H1 (cell line): ENCODE measurements around the gene KCND1.

Experiments used
- CEBPB ChIP-seq: IDR thresholded peaks from 2 replicates; pipeline ENCODE4 v1.6.1; 2012; ENCODE audit warnings: low read depth, low read length
- CTCF ChIP-seq, 3 experiments: IDR thresholded peaks; 1 replicate in 2 of 3; 2 replicates in 1 of 3; pipeline versions ENCODE4 v1.5.1 to v1.6.1; 2011; ENCODE audit warnings: low read length in 3 of 3, mild to moderate bottlenecking in 3 of 3, inconsistent platforms in 2 of 3, low read depth in 1 of 3, moderate library complexity in 1 of 3; ENCODE audit not compliant: insufficient read depth in 1 of 3; ENCODE audit errors: control extremely low read depth in 1 of 3
- EZH2 ChIP-seq: fragments of 200-600 bp; sonication (generic); IDR thresholded peaks from 2 replicates; pipeline ENCODE4 v1.7.1; 2012; ENCODE audit warnings: low read depth, mild to moderate bottlenecking, moderate library complexity, low read length, inconsistent platforms; ENCODE audit not compliant: severe bottlenecking
- HDAC6 ChIP-seq: IDR thresholded peaks from one replicate; pipeline ENCODE4 v1.7.1; 2012; ENCODE audit warnings: low read depth, mild to moderate bottlenecking, inconsistent platforms, low read length, moderate library complexity
- KDM4A ChIP-seq: IDR thresholded peaks from one replicate; pipeline ENCODE4 v1.7.1; 2012; ENCODE audit warnings: low read depth, mild to moderate bottlenecking, moderate library complexity, low read length, inconsistent platforms; ENCODE audit not compliant: severe bottlenecking
- POLR2AphosphoS5 ChIP-seq: IDR thresholded peaks from 2 replicates; pipeline ENCODE4 v1.6.1; 2011; ENCODE audit warnings: low read depth, low read length
- SP1 ChIP-seq: IDR thresholded peaks from 2 replicates; pipeline ENCODE4 v1.6.1; 2011; ENCODE audit warnings: low read depth, low read length
- SRF ChIP-seq: IDR thresholded peaks from 2 replicates; pipeline ENCODE4 v1.6.1; 2011; ENCODE audit warnings: mild to moderate bottlenecking, low read depth, low read length, moderate library complexity
- TAF1 ChIP-seq: IDR thresholded peaks from 2 replicates; pipeline ENCODE4 v1.6.1; 2011; ENCODE audit warnings: mild to moderate bottlenecking, low read depth, low read length

GRCh38 chrX:48961585-48962091 lies 10.0 kb downstream of the KCND1 start:
- no peak for TF ChIP-seq EZH2
- TF ChIP-seq HDAC6 = no peak
- TF ChIP-seq SP1 = no peak
- TF ChIP-seq CTCF (IDR thresholded peaks at IDR 0.05; ENCODE audit: control extremely low read depth in 1 of 3, insufficient read depth in 1 of 3, low read depth in 1 of 3, low read length in 3 of 3) = no peak
- no peak for TF ChIP-seq POLR2AphosphoS5
- no peak for TF ChIP-seq CEBPB
- TF ChIP-seq TAF1 = no peak
- no peak for TF ChIP-seq SRF
- TF ChIP-seq KDM4A = no peak
